Measurements from ENCODE around the gene ARHGAP26. TPM values are rescaled to one million over a fixed set of nuclear protein-coding genes. Genes with fewer than 3 reads are reported as not detected.
A peak's percentile ranks its signal among the peaks of the same experiment; 100 is the strongest.

The ARHGAP26 gene
- total RNA-seq, 4 donors from 2014 or later = 12.4 to 49.5 (median 31.8) TPM

DNA sequence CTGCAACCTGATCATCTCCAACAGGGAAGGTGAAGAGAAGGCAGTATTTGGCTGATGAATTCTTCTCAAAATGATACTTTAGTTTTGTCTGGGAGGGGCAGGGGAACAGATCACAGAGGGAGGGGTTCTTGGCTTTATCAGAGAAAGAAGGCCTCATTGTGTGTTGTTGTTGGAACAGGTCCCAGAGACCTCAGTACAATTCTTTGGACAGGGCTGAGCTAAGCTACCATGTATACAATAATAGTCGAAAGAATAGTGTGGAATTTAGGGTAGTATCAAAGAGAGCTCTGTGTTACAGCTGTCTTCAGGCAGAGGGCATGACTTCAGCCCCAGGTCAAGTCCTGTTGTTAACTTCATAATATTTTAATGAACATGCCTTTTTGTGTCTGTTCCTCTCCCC is 39.9 kb downstream of the ARHGAP26 start:
- Histone ChIP-seq H3K4me1 (peaks cover 7 to 17% of the 10 kb centered on the region in 2 donors), H3K27ac (no peak overlapping the region), H3K9me3 (no peaks in the 10 kb centered on the region), H3K36me3 (no peaks in the 10 kb centered on the region), H3K4me3 (no peak overlapping the region), H3K27me3 (no peaks in the 10 kb centered on the region)
- intact Hi-C loops (cut with DNase I; ENCODE audit: low total_unique reads) = no loop called here
- DNase-seq = no peak
- TF ChIP-seq POLR2A (IDR thresholded peaks at IDR 0.05) (no peak), CTCF (IDR thresholded peaks at IDR 0.05) (no peak)

- Histone ChIP-seq H3K27me3 (no peaks in the 10 kb centered on the region), H3K36me3 (no peaks in the 10 kb centered on the region), H3K27ac (peak overlapping the region; percentile 31 to 33), H3K9me3 (no peaks in the 10 kb centered on the region), H3K4me1 (peaks cover 7 to 17% of the 10 kb centered on the region in 2 donors), H3K4me3 (no peak overlapping the region)
- TF ChIP-seq POLR2A (IDR thresholded peaks at IDR 0.05) = no peak
- TF ChIP-seq CTCF (IDR thresholded peaks at IDR 0.05) = no peak
- peak; percentile 54 to 57 for DNase-seq
- intact Hi-C loops (cut with DNase I; ENCODE audit: low total_unique reads) = no loop called here
These were observed 40.6 kb downstream of the ARHGAP26 start for GRCh38 chr5:142810743-142811290.

DNA sequence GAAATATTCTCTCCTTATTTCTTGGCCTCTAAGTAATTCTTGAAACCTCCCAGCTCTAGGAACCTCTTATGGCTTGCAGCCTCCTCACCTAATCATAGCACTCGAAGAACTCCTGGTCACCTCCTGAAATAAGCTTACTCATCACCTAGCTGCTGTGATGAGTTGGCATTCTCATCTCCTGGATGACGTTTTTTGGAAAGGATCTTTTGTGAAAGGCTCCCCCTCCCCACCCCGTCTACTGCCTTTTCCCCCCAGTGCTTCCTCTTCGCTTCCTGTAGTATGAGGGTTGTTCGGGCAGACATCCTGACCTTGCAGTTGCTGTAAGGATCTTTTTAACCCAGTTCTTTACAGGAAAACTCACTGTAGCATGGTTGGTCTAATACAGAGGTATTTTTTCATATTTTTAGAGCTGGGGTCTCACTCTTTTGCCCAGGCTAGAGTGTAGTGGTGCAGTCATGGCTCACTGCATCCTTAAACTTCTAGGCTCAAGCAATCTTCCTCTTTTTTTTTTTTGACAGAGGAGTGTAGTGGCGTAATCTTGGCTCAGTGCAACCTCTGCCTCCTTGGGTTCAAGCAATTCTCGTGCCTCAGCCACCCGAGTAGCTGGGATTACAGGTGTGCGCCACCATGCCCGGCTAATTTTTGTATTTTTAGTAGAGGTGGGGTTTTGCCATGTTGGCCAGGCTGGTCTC is 41.8 kb downstream of the ARHGAP26 start:
- no peaks in the 10 kb centered on the region for H3K9me3 ChIP-seq
- no peak for DNase-seq
- H3K36me3 ChIP-seq = no peaks in the 10 kb centered on the region
- no peak overlapping the region for H3K4me3 ChIP-seq
- peaks cover 15 to 17% of the 10 kb centered on the region in 2 donors for H3K4me1 ChIP-seq
- TF ChIP-seq POLR2A (IDR thresholded peaks at IDR 0.05) = no peak
- no peak for TF ChIP-seq CTCF (IDR thresholded peaks at IDR 0.05)
- H3K27me3 ChIP-seq = no peaks in the 10 kb centered on the region
- peak overlapping the region in 1 of 2 donors; percentile 33 for H3K27ac ChIP-seq
- intact Hi-C loops (cut with DNase I; ENCODE audit: low total_unique reads) = no loop called here

DNA sequence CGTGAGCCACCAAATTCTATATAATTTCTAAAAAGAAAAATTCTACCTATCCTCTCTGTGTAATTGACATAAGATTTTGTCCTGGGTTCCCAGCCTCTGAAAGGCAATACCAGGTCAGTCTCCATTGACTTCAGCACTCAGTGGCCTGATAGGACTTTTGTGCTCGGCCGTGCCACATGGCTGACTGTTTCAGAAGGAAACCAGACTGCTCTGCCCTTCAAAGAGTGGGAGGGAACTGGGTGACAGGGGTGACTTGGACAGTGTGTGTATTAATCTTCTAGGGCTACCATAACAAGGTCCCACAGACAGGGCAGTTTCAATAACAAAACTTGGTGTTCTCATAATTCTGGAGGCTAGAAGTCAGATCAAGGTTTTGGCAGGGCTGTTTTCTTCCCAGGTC is 43.0 kb downstream of the ARHGAP26 start:
- no peak for TF ChIP-seq POLR2A (IDR thresholded peaks at IDR 0.05)
- no peak for TF ChIP-seq CTCF (IDR thresholded peaks at IDR 0.05)
- H3K27me3 ChIP-seq = no peaks in the 10 kb centered on the region
- no peaks in the 10 kb centered on the region for H3K36me3 ChIP-seq
- H3K4me1 ChIP-seq = peaks cover 15 to 17% of the 10 kb centered on the region in 2 donors
- no peaks in the 10 kb centered on the region for H3K9me3 ChIP-seq
- no peak for DNase-seq
- intact Hi-C loops (cut with DNase I; ENCODE audit: low total_unique reads) = no loop called here
- peak overlapping the region in 1 of 2 donors; percentile 40 for H3K27ac ChIP-seq
- H3K4me3 ChIP-seq = no peak overlapping the region

- no peaks in the 10 kb centered on the region for H3K27me3 ChIP-seq
- H3K27ac ChIP-seq = peak overlapping the region; percentile 40 to 59
- DNase-seq = no peak
- H3K9me3 ChIP-seq = no peaks in the 10 kb centered on the region
- no peak for TF ChIP-seq CTCF (IDR thresholded peaks at IDR 0.05)
- TF ChIP-seq POLR2A (IDR thresholded peaks at IDR 0.05) = no peak
- peaks cover 15 to 18% of the 10 kb centered on the region in 2 donors for H3K4me1 ChIP-seq
- H3K4me3 ChIP-seq = no peak overlapping the region
- no peaks in the 10 kb centered on the region for H3K36me3 ChIP-seq
- intact Hi-C loops (cut with DNase I; ENCODE audit: low total_unique reads) = no loop called here
These were observed 43.9 kb downstream of the ARHGAP26 start for GRCh38 chr5:142814122-142814521.
